HepG2 (cell line): ENCODE measurements around the gene RNF213. TPM values are rescaled to one million over a fixed set of nuclear protein-coding genes. Genes with fewer than 3 reads are reported as not detected.

Experiments
- ATAC-seq: fragments of 200-7000 bp; cut with Tn5 transposase; 3 replicates; pipeline ENCODE4 v1.9.1; 2020; ENCODE audit warnings: mild to moderate bottlenecking, moderate library complexity
- BruUV-seq: library from RNA; stranded (reverse); fragments of 400-500 nt; replicated peaks from 2 replicates; lab custom pipeline; 2021; lab: Mats Ljungman, UMichigan
- CTCF ChIA-PET: fragments of 300-600 bp; formaldehyde crosslinking; extraction: SDS; loops from one replicate; lab custom pipeline; 2021; ENCODE audit warnings: low total read pairs, inconsistent platforms, low intra/inter-chr PET ratio; lab: Yijun Ruan, JAX
- POLR2A ChIA-PET: fragments of 350-600 bp; sonication (Branson Sonifier 250); formaldehyde crosslinking; loops from one replicate; lab custom pipeline; 2020; ENCODE audit warnings: antibody characterized with exemption, inconsistent platforms; lab: Yijun Ruan, JAX
- DNase-seq: peaks from one replicate; pipeline ENCODE4 v3.0.0-alpha.2; 2015; ENCODE audit warnings: low spot score
- FAIRE-seq: peaks from 3 replicates; lab custom pipeline; 2011; peaks lifted over from hg19 to GRCh38; lab: Jason Lieb, UNC
- H2AFZ ChIP-seq: one replicate; pipeline ENCODE4 v1.6.1; 2011; ENCODE audit warnings: low read length, inconsistent platforms
- H3K27ac ChIP-seq: fragments of 300-600 bp; 3 replicates; pipeline ENCODE4 v1.8.0; 2011; ENCODE audit warnings: mixed run types, mild to moderate bottlenecking, mixed read lengths, low read length, inconsistent platforms; ENCODE audit not compliant: insufficient read depth; ENCODE audit errors: extremely low read length
- H3K27me3 ChIP-seq, 2 experiments: fragments of 200-600 bp in 1 of 2; 2 replicates in 1 of 2; 3 replicates in 1 of 2; pipeline versions ENCODE4 v1.6.0 to v1.8.0; 2011; ENCODE audit warnings: low read length in 2 of 2, mild to moderate bottlenecking in 2 of 2, moderate library complexity in 2 of 2, inconsistent platforms in 1 of 2; ENCODE audit not compliant: insufficient read depth in 2 of 2, control insufficient read depth in 1 of 2
- H3K36me3 ChIP-seq, 2 experiments: fragments of 200-600 bp in 1 of 2; replicated peaks in 1 of 2; 2 replicates in 1 of 2; 3 replicates in 1 of 2; pipeline versions ENCODE4 v1.5.1 to v1.8.0; 2011; ENCODE audit warnings: low read length in 2 of 2, inconsistent platforms in 1 of 2; ENCODE audit not compliant: insufficient read depth in 2 of 2, control insufficient read depth in 1 of 2
- H3K4me1 ChIP-seq: 2 replicates; pipeline ENCODE4 v1.5.1; 2012; ENCODE audit warnings: low read length, inconsistent platforms; ENCODE audit not compliant: insufficient read depth
- H3K4me2 ChIP-seq: 2 replicates; pipeline ENCODE4 v1.6.0; 2011; ENCODE audit warnings: low read depth, low read length, inconsistent platforms
- H3K4me3 ChIP-seq, 3 experiments: fragments of 200-600 bp in 1 of 3; sonication (generic), shearing (Covaris generic) in 1 of 3; replicated peaks in 1 of 3; 2 replicates each; pipeline ENCODE4 v1.5.1; 2011 to 2016; ENCODE audit warnings: low read length in 3 of 3, inconsistent platforms in 2 of 3, low read depth in 2 of 3, mild to moderate bottlenecking in 2 of 3, control low read depth in 1 of 3, mixed read lengths in 1 of 3; ENCODE audit not compliant: insufficient read depth in 1 of 3
- H3K79me2 ChIP-seq: one replicate; pipeline ENCODE4 v1.6.1; 2011; ENCODE audit warnings: low read length, inconsistent platforms; ENCODE audit not compliant: insufficient read depth
- H3K9ac ChIP-seq: 2 replicates; pipeline ENCODE4 v1.6.0; 2011; ENCODE audit warnings: mild to moderate bottlenecking, low read depth, low read length, inconsistent platforms; ENCODE audit not compliant: insufficient read depth
- H3K9me3 ChIP-seq: 2 replicates; pipeline ENCODE4 v1.5.1; 2012; ENCODE audit warnings: mild to moderate bottlenecking, low read length
- H4K20me1 ChIP-seq: 2 replicates; pipeline ENCODE4 v1.6.0; 2011; ENCODE audit warnings: inconsistent platforms, mild to moderate bottlenecking, low read length, moderate library complexity; ENCODE audit not compliant: insufficient read depth
- HHEX ChIP-seq: IDR thresholded peaks from 2 replicates; pipeline ENCODE4 v1.6.1; 2016; ENCODE audit warnings: control low read depth
- MZF1 ChIP-seq: sonication (generic); formaldehyde crosslinking; IDR thresholded peaks from 2 replicates; pipeline ENCODE4 v1.8.1; 2023; ENCODE audit warnings: mild to moderate bottlenecking, missing genetic modification reagents, borderline replicate concordance
- PRMT3 ChIP-seq: sonication (generic); formaldehyde crosslinking; IDR thresholded peaks from 2 replicates; pipeline ENCODE4 v1.8.1; 2022; ENCODE audit warnings: low read depth, mild to moderate bottlenecking, moderate library complexity, missing genetic modification reagents, borderline replicate concordance
- RARA ChIP-seq: IDR thresholded peaks from 2 replicates; pipeline ENCODE4 v1.6.1; 2016; ENCODE audit warnings: missing genetic modification reagents, missing compliant biosample characterization
- SNAPC2 ChIP-seq: sonication (generic); formaldehyde crosslinking; IDR thresholded peaks from 2 replicates; pipeline ENCODE4 v1.8.1; 2022; ENCODE audit warnings: mild to moderate bottlenecking, missing genetic modification reagents
- SPEN ChIP-seq: sonication (generic); formaldehyde crosslinking; IDR thresholded peaks from 2 replicates; pipeline ENCODE4 v1.5.1; 2020; ENCODE audit warnings: low read depth, mild to moderate bottlenecking, missing genetic modification reagents
- ZNF501 ChIP-seq: sonication (generic); formaldehyde crosslinking; IDR thresholded peaks from 2 replicates; pipeline ENCODE4 v1.5.1; 2020; ENCODE audit warnings: mild to moderate bottlenecking, moderate library complexity, missing genetic modification reagents
- ZNF607 ChIP-seq: sonication (generic); formaldehyde crosslinking; IDR thresholded peaks from 2 replicates; pipeline ENCODE4 v1.5.1; 2020; ENCODE audit warnings: missing genetic modification reagents, mild to moderate bottlenecking, borderline replicate concordance
- ZNF704 ChIP-seq: sonication (generic); formaldehyde crosslinking; IDR thresholded peaks from 2 replicates; pipeline ENCODE4 v1.8.1; 2023; ENCODE audit warnings: mild to moderate bottlenecking, inconsistent platforms, moderate library complexity, missing genetic modification reagents, borderline replicate concordance
- WGBS: methylation state at CpG from one replicate; pipeline ENCODE4 v1.1.6; 2017; ENCODE audit warnings: low lambda C conversion rate; 5-methylcytosine and 5-hydroxymethylcytosine counted together
- in situ Hi-C: cut with HindIII; loops from 2 replicates; pipeline ENCODE4 v1.10.0; 2017; ENCODE audit warnings: low pct_unique_long_range_greater_than_20kb; ENCODE audit not compliant: extremely low pct_ligation_motif_present
- intact Hi-C: fragments of 100-400 bp; cut with micrococcal nuclease; formaldehyde crosslinking; loops from one replicate; pipeline ENCODE4 v1.10.0; 2022; ENCODE audit not compliant: unreplicated experiment
- polyA plus RNA-seq, 8 experiments: library from polyadenylated mRNA; depleted of rRNA in 3 of 8; stranded (reverse) in 7 of 8; unstranded in 1 of 8; fragments of >200 nt; fragmentation: Illumina TruSeq in 4 of 8; extraction: Trizol in 4 of 8; gene quantifications; 2 replicates each; pipeline versions ENCODE4 v1.2.1 to v1.2.3, GENCODE V29; 2011 to 2016; ENCODE audit warnings: low read depth in 4 of 8, missing spikeins in 1 of 8, mixed read lengths in 1 of 8; ENCODE audit not compliant: insufficient read depth in 1 of 8
- total RNA-seq, 5 experiments: library from RNA; depleted of rRNA; stranded (reverse); fragments of >200 nt; fragmentation: Illumina TruSeq; extraction: Trizol; gene quantifications; 2 replicates each; pipeline ENCODE4 v1.2.3, GENCODE V29; 2016; ENCODE audit warnings: low read depth in 1 of 5

The RNF213 gene
- total and polyA plus RNA-seq, 2 of the 13 experiments (the other 11 are each of a cell fraction or from before 2014, with no cell fraction given), result 38.6 to 38.7 TPM

DNA sequence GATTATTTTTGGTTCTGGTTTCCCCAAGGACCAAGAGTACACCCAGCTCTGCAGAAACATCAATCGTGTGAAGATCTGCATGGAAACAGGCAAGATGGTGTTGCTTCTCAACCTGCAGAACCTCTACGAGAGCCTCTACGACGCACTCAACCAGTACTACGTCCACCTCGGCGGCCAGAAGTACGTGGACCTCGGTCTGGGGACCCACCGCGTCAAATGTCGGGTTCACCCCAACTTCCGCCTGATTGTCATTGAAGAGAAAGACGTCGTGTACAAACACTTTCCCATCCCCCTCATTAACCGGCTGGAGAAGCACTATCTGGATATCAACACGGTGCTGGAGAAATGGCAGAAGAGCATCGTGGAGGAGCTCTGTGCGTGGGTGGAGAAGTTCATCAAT is 86.9 kb downstream of the RNF213 start:
- Histone ChIP-seq H3K79me2 (no peaks in the 10 kb centered on the region), H2AFZ (no peak overlapping the region), H3K27ac (no peak overlapping the region), H3K27me3 (no peaks in the 10 kb centered on the region), H3K36me3 (peaks cover 45 to 83% of the 10 kb centered on the region in 2 experiments), H3K4me2 (no peak overlapping the region), H3K4me3 (no peak overlapping the region), H4K20me1 (no peaks in the 10 kb centered on the region), H3K4me1 (no peaks in the 10 kb centered on the region), H3K9me3 (no peaks in the 10 kb centered on the region), H3K9ac (no peak overlapping the region)
- in situ Hi-C loops (no loop called here), intact Hi-C loops (no loop called here)
- CTCF ChIA-PET, result no interaction called here
- POLR2A ChIA-PET, result no interaction called here
- no peak for ATAC-seq
- TF ChIP-seq PRMT3 (CRISPR knock-in tag) (no peak), HHEX (CRISPR knock-in tag) (no peak), SPEN (CRISPR knock-in tag) (no peak), RARA (CRISPR knock-in tag) (no peak), ZNF704 (CRISPR knock-in tag) (no peak)
- DNase-seq, result no peak
- 97% methylated on average over 19 of the region's 19 CpGs for WGBS
- no peak for FAIRE-seq
- no TSS peak for BruUV-seq

DNA sequence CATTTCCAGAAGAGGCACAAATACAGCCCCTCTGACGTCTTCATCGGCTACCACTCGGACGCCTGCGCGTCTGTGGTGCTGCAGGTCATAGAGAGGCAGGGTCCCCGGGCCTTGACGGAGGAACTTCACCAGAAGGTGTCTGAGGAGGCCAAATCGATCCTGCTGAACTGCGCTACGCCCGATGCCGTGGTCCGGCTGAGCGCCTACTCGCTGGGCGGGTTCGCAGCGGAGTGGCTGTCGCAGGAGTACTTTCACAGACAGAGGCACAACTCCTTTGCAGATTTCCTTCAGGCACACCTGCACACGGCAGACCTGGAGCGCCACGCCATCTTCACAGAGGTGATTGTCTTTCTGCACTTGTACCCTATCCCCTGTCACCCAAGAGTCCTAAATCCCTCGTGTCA is 87.3 kb downstream of the RNF213 start:
- Histone ChIP-seq H3K27ac (no peak overlapping the region), H3K27me3 (no peaks in the 10 kb centered on the region), H4K20me1 (no peaks in the 10 kb centered on the region), H3K4me1 (no peaks in the 10 kb centered on the region), H3K9me3 (no peaks in the 10 kb centered on the region), H3K4me2 (no peak overlapping the region), H3K79me2 (no peaks in the 10 kb centered on the region), H3K36me3 (peaks cover 49 to 84% of the 10 kb centered on the region in 2 experiments), H3K4me3 (no peak overlapping the region), H2AFZ (no peak overlapping the region), H3K9ac (no peak overlapping the region)
- no TSS peak for BruUV-seq
- ATAC-seq, result no peak
- ChIA-PET POLR2A (no interaction called here), CTCF (no interaction called here)
- no peak for FAIRE-seq
- TF ChIP-seq SNAPC2 (CRISPR knock-in tag) (no peak), ZNF501 (CRISPR knock-in tag) (0 out of 2 replicates have a peak, but pooled peaks have one; percentile 15), ZNF607 (CRISPR knock-in tag) (no peak), MZF1 (CRISPR knock-in tag) (no peak)
- WGBS, result 96% methylated on average over 24 of the region's 24 CpGs
- in situ Hi-C loops, result no loop called here
- no peak for DNase-seq
- intact Hi-C loops, result no loop called here
